ENCODE data around the gene RWDD3.

Gene RWDD3

DNA sequence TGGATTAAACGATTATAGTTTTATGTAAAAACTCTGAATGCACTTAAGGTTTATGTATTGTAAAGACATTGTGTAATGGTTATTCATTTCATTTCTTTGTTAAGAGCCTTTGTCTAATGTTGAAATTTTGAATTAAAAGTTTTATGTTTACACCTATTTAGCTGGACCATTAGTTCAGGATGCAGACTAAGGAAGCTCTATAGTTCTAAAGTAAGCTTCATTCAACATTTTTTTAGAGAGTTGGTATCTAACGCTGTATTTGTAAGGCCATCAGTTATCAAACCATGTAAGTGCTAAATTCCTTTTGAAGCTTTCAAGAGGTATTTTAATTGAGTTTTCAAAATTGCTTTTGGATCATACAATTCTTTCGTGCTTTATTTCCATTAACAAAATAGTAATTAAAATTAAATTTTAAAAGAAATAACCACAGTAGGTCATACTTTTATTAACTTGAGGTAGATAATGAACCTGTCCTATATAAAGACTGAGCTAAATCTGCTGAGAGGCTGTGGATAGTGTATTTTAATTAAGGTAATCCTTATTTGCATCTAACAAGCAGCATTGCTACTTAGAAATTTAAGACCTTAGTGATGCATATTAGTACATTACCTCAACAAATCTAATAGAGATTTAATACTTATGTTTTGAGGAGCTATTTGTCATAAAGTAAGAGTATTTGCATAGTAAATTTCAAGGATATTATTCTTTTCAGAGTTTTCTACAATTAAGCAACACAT lies 47.9 kb downstream of the RWDD3 start:
- no peak for DNase-seq (ENCODE audit: low read depth in 1 of 2, low spot score in 1 of 2)

DNA sequence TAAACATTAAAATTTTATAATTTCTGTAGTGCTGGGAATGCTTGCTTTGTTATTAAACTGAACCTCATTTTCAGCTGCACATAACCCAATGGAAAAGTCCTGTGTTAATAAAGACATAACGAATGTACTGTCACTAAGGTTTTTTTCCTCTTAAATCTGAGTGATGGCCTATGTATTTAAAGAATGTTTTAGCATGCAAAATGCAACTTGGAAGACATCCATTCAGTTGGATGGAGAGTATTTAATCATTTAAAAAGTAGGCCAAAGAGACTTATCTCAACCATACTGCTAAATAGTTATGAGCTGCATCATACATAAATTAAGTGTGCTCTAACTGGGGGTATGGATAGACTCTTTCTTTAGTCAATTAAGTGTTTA lies 48.5 kb downstream of the RWDD3 start:
- DNase-seq (ENCODE audit: low read depth in 1 of 2, low spot score in 1 of 2): no peak

DNA sequence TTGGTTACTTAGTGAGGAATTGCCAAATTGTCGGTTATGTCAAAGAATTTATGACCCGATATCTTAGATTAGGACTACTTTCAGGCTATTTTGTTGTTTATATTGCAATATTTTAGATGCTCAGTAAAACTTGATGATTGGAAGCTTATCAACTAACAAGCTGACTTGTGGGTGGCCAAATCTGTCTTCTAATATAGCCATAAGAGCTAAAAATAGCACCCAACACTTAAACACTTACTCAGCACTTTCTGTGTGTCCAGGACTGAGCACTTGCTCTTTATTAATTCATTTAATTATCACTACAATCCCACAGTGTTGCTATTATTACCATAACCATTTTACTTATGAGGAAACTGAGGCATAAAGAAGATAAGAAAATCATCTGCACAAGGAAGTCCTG lies 50.4 kb downstream of the RWDD3 start:
- no peak for DNase-seq (ENCODE audit: low read depth in 1 of 2, low spot score in 1 of 2)

DNA sequence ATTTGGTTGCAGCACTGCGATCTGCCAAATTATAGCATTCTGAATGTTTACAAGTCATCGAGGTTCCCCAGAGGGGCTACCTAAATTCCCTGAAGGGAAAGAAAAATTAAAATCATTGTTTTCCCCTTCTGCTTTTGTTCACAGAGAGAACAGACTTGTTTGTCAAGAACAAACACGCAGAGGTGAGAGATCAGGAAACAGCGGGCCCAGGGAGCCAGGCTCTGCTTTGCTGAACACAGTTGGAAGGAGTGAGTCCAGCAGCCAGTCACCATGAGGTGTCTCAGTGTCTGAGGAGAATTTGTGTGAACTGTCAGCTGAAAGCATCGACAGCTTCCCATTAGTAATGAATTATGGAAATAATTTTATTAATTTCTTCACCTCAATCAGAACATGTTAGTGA lies 52.5 kb downstream of the RWDD3 start:
- DNase-seq (ENCODE audit: low read depth in 1 of 2, low spot score in 1 of 2): no peak

DNA sequence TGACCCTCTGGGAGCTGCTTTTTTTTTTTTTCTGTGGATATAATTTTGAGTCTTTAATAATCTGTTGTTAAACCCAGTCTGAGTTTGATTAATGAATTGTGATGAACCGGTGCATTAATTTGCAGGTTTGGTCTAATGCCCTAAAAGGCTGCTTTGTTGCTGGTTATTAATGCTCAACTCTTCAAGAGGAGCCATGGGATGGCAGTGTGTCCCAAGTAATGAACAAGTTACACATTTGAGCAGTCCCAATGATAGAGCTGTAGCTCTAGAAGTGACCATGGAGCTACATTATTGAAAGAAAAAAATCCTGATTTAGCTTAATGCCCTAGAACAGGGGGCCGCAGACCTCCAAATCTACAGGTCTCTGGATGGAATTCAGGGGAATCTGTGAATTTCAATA lies 53.1 kb downstream of the RWDD3 start:
- no peak for DNase-seq (ENCODE audit: low read depth in 1 of 2, low spot score in 1 of 2)

DNA sequence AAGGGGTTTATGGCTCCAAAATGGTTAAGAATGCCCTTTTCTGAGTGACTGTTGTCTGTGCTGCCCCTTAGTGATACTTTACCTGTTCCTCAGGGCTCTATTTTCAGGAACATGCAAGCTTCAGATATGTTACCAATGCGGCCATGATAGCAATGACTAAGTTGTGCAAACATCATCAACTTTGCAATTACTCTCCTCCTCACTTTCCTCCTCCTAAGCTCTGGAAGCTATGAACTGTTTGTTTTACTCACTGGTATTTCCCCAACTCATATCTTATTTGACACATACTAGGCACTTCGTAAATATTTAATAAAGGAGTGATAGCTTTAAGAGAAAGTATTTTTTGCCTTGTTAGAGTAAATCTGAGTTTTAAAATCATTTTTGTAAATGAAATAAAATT lies 53.8 kb downstream of the RWDD3 start:
- DNase-seq (ENCODE audit: low read depth in 1 of 2, low spot score in 1 of 2): no peak

All from activated CD4-positive, alpha-beta T cell treated with anti-CD3 and anti-CD28 coated beads, Interleukin-2, amount 50 U/mL, for 24 hours (primary cell).